ENCODE measurements around the gene PARVG. TPM values are rescaled to one million over a fixed set of nuclear protein-coding genes. Genes with fewer than 3 reads are reported as not detected.
A peak's percentile ranks its signal among the peaks of the same experiment; 100 is the strongest.

Gene PARVG
- total RNA-seq, 3 donors from 2014 or later, result 10.2 to 39.2 (median 26.2) TPM

GRCh38 chr22:44182588-44183286, 2.0 kb downstream of the PARVG start:
- no peak for DNase-seq (ENCODE audit: low spot score in 2 of 2)
- Histone ChIP-seq H3K27me3 (peaks cover 0 to 48% of the 10 kb centered on the region in 2 donors), H3K36me3 (no peaks in the 10 kb centered on the region), H3K27ac (no peak overlapping the region), H3K9me3 (no peaks in the 10 kb centered on the region), H3K4me3 (peak overlapping the region in 2 of 3 donors; percentile 25 to 49), H3K4me1 (no peaks in the 10 kb centered on the region)
- intact Hi-C loops (cut with DNase I; ENCODE audit: low total_unique reads), result no loop called here
- TF ChIP-seq POLR2AphosphoS5 (IDR thresholded peaks at IDR 0.05), result no peak
- TF ChIP-seq POLR2A (IDR thresholded peaks at IDR 0.05), result no peak
- no peak for TF ChIP-seq CTCF (IDR thresholded peaks at IDR 0.05)

- intact Hi-C loops (cut with DNase I; ENCODE audit: low total_unique reads), result no loop called here
- TF ChIP-seq CTCF (IDR thresholded peaks at IDR 0.05) (no peak), POLR2AphosphoS5 (IDR thresholded peaks at IDR 0.05) (no peak), POLR2A (IDR thresholded peaks at IDR 0.05) (no peak)
- H3K4me1 ChIP-seq, result no peaks in the 10 kb centered on the region
- no peak overlapping the region for H3K4me3 ChIP-seq
- H3K27me3 ChIP-seq, result peaks cover 0 to 48% of the 10 kb centered on the region in 2 donors
- no peaks in the 10 kb centered on the region for H3K36me3 ChIP-seq
- H3K9me3 ChIP-seq, result no peaks in the 10 kb centered on the region
- H3K27ac ChIP-seq, result no peak overlapping the region
- no peak for DNase-seq (ENCODE audit: low spot score in 2 of 2)
Observed at GRCh38 chr22:44183287-44183588, 2.5 kb downstream of the PARVG start.

GRCh38 chr22:44184006-44184405, 3.3 kb downstream of the PARVG start:
- no peaks in the 10 kb centered on the region for H3K4me1 ChIP-seq
- no peak for DNase-seq (ENCODE audit: low spot score in 2 of 2)
- H3K27ac ChIP-seq, result no peak overlapping the region
- no peaks in the 10 kb centered on the region for H3K9me3 ChIP-seq
- no peak overlapping the region for H3K4me3 ChIP-seq
- no peak for TF ChIP-seq CTCF (IDR thresholded peaks at IDR 0.05)
- TF ChIP-seq POLR2A (IDR thresholded peaks at IDR 0.05), result no peak
- TF ChIP-seq POLR2AphosphoS5 (IDR thresholded peaks at IDR 0.05), result no peak
- intact Hi-C loops (cut with DNase I; ENCODE audit: low total_unique reads), result no loop called here
- H3K36me3 ChIP-seq, result no peaks in the 10 kb centered on the region
- peaks cover 0 to 48% of the 10 kb centered on the region in 2 donors for H3K27me3 ChIP-seq

- TF ChIP-seq POLR2A (IDR thresholded peaks at IDR 0.05) (no peak), CTCF (IDR thresholded peaks at IDR 0.05) (no peak), POLR2AphosphoS5 (IDR thresholded peaks at IDR 0.05) (no peak)
- no peak for DNase-seq (ENCODE audit: low spot score in 2 of 2)
- Histone ChIP-seq H3K36me3 (no peaks in the 10 kb centered on the region), H3K4me3 (no peak overlapping the region), H3K27me3 (peaks cover 0 to 40% of the 10 kb centered on the region in 2 donors), H3K4me1 (no peaks in the 10 kb centered on the region), H3K9me3 (no peaks in the 10 kb centered on the region), H3K27ac (no peak overlapping the region)
- intact Hi-C loops (cut with DNase I; ENCODE audit: low total_unique reads), result no loop called here
Observed at GRCh38 chr22:44185237-44186120, 4.8 kb downstream of the PARVG start.

GRCh38 chr22:44186121-44186510, 5.4 kb downstream of the PARVG start:
- no peak for DNase-seq (ENCODE audit: low spot score in 2 of 2)
- Histone ChIP-seq H3K4me3 (no peak overlapping the region), H3K27ac (no peak overlapping the region), H3K36me3 (no peaks in the 10 kb centered on the region), H3K9me3 (no peaks in the 10 kb centered on the region), H3K27me3 (peaks cover 0 to 36% of the 10 kb centered on the region in 2 donors), H3K4me1 (no peaks in the 10 kb centered on the region)
- TF ChIP-seq CTCF (IDR thresholded peaks at IDR 0.05) (no peak), POLR2A (IDR thresholded peaks at IDR 0.05) (no peak), POLR2AphosphoS5 (IDR thresholded peaks at IDR 0.05) (no peak)
- intact Hi-C loops (cut with DNase I; ENCODE audit: low total_unique reads), result no loop called here

Measured in breast epithelium (tissue), 4 donors.